Vagina (tissue), 2 donors: ENCODE data around the gene SGPP2. TPM values are rescaled to one million over a fixed set of nuclear protein-coding genes. Genes with fewer than 3 reads are reported as not detected.

Experiments used
- DNase-seq, 2 donors: peaks; one replicate each; pipeline ENCODE4 v3.0.0-alpha.2; 2017; ENCODE audit errors: extremely low spot score in 2 of 2
- H3K27ac ChIP-seq: fragments of 200-600 bp; sonication (generic); one replicate; pipeline ENCODE4 v1.5.1; 2019
- H3K27me3 ChIP-seq: fragments of 200-600 bp; sonication (generic); one replicate; pipeline ENCODE4 v1.5.1; 2019
- H3K36me3 ChIP-seq, 2 donors: fragments of 200-600 bp; sonication (generic); one replicate each; pipeline ENCODE4 v1.5.1; 2017 to 2019
- H3K4me1 ChIP-seq: fragments of 200-600 bp; sonication (generic); one replicate; pipeline ENCODE4 v1.5.1; 2019
- H3K4me3 ChIP-seq, 2 donors: fragments of 200-600 bp; sonication (generic); 1 replicate in 1 of 2; 2 replicates in 1 of 2; pipeline ENCODE4 v1.5.1; 2016 to 2019
- H3K9me3 ChIP-seq: fragments of 200-600 bp; sonication (generic); one replicate; pipeline ENCODE4 v1.5.1; 2019
- POLR2A ChIP-seq, 2 donors: fragments of 450-650 bp; IDR thresholded peaks; one replicate each; pipeline ENCODE4 v1.6.1; 2017; ENCODE audit warnings: antibody characterized with exemption in 2 of 2, mild to moderate bottlenecking in 2 of 2, moderate library complexity in 2 of 2
- POLR2AphosphoS5 ChIP-seq, 2 donors: sonication (generic); formaldehyde crosslinking; IDR thresholded peaks; one replicate each; pipeline ENCODE4 v1.9.0; 2017; ENCODE audit warnings: antibody characterized with exemption in 2 of 2, mild to moderate bottlenecking in 2 of 2, low read depth in 1 of 2; ENCODE audit not compliant: insufficient read depth in 1 of 2
- intact Hi-C: fragments of 100-400 bp; cut with DNase I; formaldehyde crosslinking; loops from one replicate; pipeline ENCODE4 v1.15.1; 2023
- total RNA-seq: library from RNA; depleted of rRNA; stranded (reverse); fragments of >200 nt; gene quantifications from one replicate; pipeline ENCODE4 v1.2.3, GENCODE V29; 2016
- TF ChIP-seq, protein P1 (sequence below), 3 experiments: fragments of 450-650 bp in 2 of 3; fragments of 200-600 bp in 1 of 3; sonication (generic) in 1 of 3; IDR thresholded peaks; one replicate each; pipeline ENCODE4 v1.5.1; 2017 to 2019; ENCODE audit warnings: antibody characterized with exemption in 3 of 3, mild to moderate bottlenecking in 2 of 3, moderate library complexity in 2 of 3

SGPP2 gene
- total RNA-seq, 1 donor from 2014 or later = 24.8 TPM

DNA sequence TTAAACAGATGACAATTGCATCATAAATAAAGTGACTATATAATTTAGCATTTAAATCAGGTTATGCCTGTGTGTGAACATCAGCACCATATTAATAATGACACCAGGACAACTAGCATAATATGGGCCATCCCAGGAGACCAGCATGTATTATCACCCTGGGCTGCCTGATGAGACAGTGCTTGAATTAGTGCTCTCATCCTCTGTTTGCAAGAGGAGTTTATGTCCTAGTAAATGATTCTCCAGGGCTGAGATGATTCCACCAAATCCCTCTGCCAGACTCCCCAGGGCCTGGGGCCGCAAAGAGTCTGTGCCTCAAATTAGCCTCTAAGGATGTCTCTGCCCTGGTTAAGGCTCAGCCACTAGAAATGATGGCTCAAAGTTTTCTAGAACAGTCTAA, 97.7 kb downstream of the SGPP2 start:
- Histone ChIP-seq H3K9me3 (no peaks in the 10 kb centered on the region), H3K36me3 (no peaks in the 10 kb centered on the region), H3K4me1 (no peaks in the 10 kb centered on the region), H3K27ac (no peak overlapping the region), H3K27me3 (no peaks in the 10 kb centered on the region), H3K4me3 (no peak overlapping the region)
- TF ChIP-seq POLR2A (IDR thresholded peaks at IDR 0.05) (no peak), POLR2AphosphoS5 (IDR thresholded peaks at IDR 0.05; ENCODE audit: insufficient read depth in 1 of 2, low read depth in 1 of 2) (no peak)
- TF ChIP-seq, protein P1, sequence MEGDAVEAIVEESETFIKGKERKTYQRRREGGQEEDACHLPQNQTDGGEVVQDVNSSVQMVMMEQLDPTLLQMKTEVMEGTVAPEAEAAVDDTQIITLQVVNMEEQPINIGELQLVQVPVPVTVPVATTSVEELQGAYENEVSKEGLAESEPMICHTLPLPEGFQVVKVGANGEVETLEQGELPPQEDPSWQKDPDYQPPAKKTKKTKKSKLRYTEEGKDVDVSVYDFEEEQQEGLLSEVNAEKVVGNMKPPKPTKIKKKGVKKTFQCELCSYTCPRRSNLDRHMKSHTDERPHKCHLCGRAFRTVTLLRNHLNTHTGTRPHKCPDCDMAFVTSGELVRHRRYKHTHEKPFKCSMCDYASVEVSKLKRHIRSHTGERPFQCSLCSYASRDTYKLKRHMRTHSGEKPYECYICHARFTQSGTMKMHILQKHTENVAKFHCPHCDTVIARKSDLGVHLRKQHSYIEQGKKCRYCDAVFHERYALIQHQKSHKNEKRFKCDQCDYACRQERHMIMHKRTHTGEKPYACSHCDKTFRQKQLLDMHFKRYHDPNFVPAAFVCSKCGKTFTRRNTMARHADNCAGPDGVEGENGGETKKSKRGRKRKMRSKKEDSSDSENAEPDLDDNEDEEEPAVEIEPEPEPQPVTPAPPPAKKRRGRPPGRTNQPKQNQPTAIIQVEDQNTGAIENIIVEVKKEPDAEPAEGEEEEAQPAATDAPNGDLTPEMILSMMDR (IDR thresholded peaks at IDR 0.05) = no peak
- intact Hi-C loops = no loop called here
- no peak for DNase-seq

DNA sequence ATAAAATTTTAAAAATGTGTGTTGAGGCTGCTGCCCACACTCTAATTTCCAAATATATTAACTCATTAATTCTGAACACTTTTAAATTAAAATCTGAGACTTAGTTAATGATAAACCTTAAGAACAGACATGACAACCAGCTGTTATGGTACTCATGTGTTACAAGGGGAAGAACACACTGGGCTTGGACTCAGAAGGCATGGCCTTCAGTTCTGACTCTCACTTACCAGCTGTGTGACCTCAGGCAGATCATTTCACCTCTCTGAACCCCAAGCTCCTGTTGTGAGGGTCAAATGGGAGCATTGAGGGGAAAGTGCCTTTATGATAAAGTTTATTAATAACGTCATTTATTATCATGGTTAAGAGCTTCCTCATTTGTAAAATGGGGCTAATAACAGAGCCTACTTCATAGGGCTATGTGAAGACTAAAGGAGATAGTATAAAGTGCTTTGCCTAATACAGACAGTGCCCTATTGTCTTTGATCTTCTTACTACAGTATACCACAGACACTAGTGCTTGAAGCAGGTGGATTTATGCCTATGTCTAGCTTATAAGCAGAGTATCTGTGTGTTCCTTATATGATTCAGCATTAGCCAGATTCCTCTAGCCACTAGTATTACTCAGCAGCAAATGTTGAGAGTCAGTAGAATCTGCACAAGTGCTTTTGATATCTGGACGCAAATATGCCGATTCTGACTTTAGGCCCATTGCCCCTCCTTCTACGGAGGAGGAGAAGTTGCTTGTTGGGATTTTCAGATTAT, 99.6 kb downstream of the SGPP2 start:
- Histone ChIP-seq H3K27ac (no peak overlapping the region), H3K9me3 (no peaks in the 10 kb centered on the region), H3K36me3 (no peaks in the 10 kb centered on the region), H3K27me3 (no peaks in the 10 kb centered on the region), H3K4me3 (no peak overlapping the region), H3K4me1 (no peaks in the 10 kb centered on the region)
- intact Hi-C loops = no loop called here
- TF ChIP-seq, protein P1 (IDR thresholded peaks at IDR 0.05) = no peak
- no peak for TF ChIP-seq POLR2A (IDR thresholded peaks at IDR 0.05)
- no peak for TF ChIP-seq POLR2AphosphoS5 (IDR thresholded peaks at IDR 0.05; ENCODE audit: insufficient read depth in 1 of 2, low read depth in 1 of 2)
- DNase-seq = no peak

DNA sequence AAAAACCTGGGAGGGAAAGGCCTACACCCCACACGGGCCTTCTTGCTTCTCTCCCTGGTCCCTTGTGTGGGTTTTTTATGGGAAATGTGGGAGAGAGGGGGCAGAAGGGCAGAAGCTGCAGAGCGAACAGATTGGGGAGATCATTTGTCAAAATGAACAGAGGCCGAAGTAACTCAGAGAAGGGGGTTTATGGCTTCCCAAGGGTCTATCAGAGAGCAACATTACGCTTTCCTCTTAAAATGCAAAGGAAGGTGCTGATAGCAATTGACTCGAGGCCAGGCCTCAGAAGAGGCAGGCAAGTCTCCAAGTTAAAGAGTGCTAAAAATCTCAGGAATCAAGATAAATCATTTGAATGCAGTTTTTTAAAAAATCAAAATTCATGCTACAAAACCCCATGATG, 101.5 kb downstream of the SGPP2 start:
- H3K27ac ChIP-seq = no peak overlapping the region
- H3K27me3 ChIP-seq = no peaks in the 10 kb centered on the region
- no peaks in the 10 kb centered on the region for H3K4me1 ChIP-seq
- TF ChIP-seq POLR2AphosphoS5 (IDR thresholded peaks at IDR 0.05; ENCODE audit: insufficient read depth in 1 of 2, low read depth in 1 of 2) (no peak), POLR2A (IDR thresholded peaks at IDR 0.05) (no peak)
- TF ChIP-seq, protein P1 (IDR thresholded peaks at IDR 0.05) = no peak
- no peaks in the 10 kb centered on the region for H3K36me3 ChIP-seq
- no peak overlapping the region for H3K4me3 ChIP-seq
- intact Hi-C loops = no loop called here
- H3K9me3 ChIP-seq = no peaks in the 10 kb centered on the region
- DNase-seq = no peak

DNA sequence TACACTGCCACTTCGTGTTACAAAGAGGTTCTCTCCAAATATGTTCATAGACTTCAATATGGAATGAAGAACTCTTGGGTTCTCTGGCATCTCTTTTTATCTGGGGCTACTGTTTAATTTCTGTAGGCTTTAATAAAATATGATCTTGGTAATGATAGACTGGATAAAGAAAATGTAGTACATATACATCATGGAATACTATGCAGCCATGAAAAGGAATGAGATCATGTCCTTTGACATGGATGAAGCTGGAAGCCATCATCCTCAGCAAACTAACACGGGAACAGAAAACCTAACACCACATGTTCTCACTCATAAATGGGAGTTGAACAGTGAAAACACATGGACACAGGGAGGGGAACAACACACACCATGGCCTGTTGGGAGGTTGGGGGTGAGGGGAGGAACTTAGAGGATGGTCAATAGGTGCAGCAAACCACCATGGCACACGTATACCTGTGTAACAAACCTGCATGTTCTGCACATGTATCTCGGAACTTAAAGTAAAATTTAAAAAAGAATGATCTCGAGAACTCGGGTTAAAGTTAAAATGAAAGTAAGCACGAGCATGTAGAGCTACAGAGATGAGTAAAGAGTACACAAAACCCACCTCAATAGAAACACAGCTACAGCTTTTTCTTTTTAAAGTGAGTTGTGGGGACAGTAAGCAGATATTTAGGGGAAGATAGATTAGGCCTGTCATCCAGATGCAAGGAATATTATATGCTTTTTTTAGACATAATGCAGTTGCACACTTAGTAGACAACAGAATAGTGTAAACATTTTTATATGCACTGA, 102.3 kb downstream of the SGPP2 start:
- H3K4me3 ChIP-seq = no peak overlapping the region
- H3K36me3 ChIP-seq = no peaks in the 10 kb centered on the region
- peaks cover 3% of the 10 kb centered on the region for H3K4me1 ChIP-seq
- TF ChIP-seq POLR2A (IDR thresholded peaks at IDR 0.05) = no peak
- no peak for TF ChIP-seq POLR2AphosphoS5 (IDR thresholded peaks at IDR 0.05; ENCODE audit: insufficient read depth in 1 of 2, low read depth in 1 of 2)
- TF ChIP-seq, protein P1 (IDR thresholded peaks at IDR 0.05) = no peak
- H3K9me3 ChIP-seq = no peaks in the 10 kb centered on the region
- no peak overlapping the region for H3K27ac ChIP-seq
- intact Hi-C loops = no loop called here
- no peak for DNase-seq
- H3K27me3 ChIP-seq = no peaks in the 10 kb centered on the region

DNA sequence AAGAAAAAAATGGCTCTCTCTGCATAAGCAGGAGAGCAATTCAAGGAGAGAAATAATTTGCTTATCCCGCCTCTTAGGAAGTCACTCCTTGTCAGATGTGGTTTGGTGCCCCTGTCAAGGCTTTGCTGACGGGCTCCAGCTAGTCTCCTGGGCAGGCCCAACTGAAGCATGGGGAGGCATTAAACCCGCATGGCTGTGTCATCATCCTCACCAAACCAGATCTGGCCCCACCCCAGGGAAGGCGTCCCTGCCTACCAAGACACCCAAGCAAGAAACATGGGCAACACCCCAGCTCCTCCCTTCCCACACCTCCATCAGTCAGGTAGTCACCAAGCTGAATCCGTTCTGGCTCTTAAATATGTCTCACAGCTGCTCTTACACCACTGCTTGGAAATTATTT, 108.0 kb downstream of the SGPP2 start:
- TF ChIP-seq POLR2AphosphoS5 (IDR thresholded peaks at IDR 0.05; ENCODE audit: insufficient read depth in 1 of 2, low read depth in 1 of 2) (peak; percentile 36 to 59), POLR2A (IDR thresholded peaks at IDR 0.05) (no peak)
- intact Hi-C loops = no loop called here
- no peak overlapping the region for H3K27ac ChIP-seq

More for the DNA sequence above, 108.0 kb downstream of the SGPP2 start:
- DNase-seq = no peak
- peaks cover 3% of the 10 kb centered on the region for H3K4me1 ChIP-seq
- no peak overlapping the region for H3K4me3 ChIP-seq
- H3K36me3 ChIP-seq = no peaks in the 10 kb centered on the region
- no peaks in the 10 kb centered on the region for H3K9me3 ChIP-seq
- no peaks in the 10 kb centered on the region for H3K27me3 ChIP-seq
